T-helper 22 cell (primary cell): ENCODE data around the gene BGN.

Experiments used
- DNase-seq: peaks from one replicate; pipeline ENCODE4 v3.0.0-alpha.2; 2020; ENCODE audit warnings: low read depth

Gene BGN

GRCh38 chrX:153494541-153495361, at the start of gene BGN:
TSS of gene BGN (plus strand) at chrX:153494980. CDS start at chrX:153504632, 9,652 bp downstream.
- DNase-seq, result no peak

DNA sequence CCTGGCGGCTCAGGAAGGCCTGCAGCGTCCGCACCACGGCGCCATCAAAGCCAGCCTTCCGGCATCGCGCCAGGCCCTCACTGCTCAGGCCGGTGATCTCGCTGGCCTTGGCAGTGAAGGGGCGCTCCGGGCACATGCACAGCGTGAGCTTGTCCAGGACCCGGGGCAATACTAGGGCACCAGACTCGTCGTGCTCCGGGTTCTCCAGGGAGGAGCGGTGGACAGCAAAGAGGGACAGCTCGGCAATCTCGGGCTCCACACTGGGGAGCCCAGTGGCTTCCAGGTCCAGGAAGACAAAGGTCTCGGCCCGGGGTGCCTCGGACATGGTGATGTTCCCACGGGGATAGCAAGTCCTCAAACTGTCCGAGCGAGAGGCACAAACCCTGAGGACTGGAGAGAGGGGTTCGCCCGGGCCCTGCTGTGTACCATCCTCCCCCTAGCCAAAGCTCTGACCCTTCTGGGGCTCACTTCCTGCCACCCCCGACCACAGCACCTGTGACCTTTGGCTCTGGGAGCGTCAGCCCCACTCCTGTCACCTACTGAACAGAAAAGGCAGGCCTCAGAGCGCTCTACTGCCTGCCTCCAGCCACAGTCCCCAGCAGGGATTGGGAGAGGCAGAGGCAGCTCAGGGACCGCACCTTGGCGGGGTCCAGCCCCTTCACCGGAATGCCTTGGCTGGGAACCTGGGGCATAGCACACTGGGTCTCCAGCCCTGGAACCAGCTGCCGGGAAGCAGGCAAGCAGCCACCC, 49.5 kb upstream of the BGN start:
- no peak for DNase-seq

- DNase-seq, result no peak
Measured at GRCh38 chrX:153445856-153446635, 48.7 kb upstream of the BGN start, which contains the start of gene TREX2. TSS of gene TREX2 (minus strand) at chrX:153446056. CDS start at chrX:153445430, 626 bp downstream.

GRCh38 chrX:153446636-153446936, 48.2 kb upstream of the BGN start:
- no peak for DNase-seq

GRCh38 chrX:153446950-153447580, 47.7 kb upstream of the BGN start:
- no peak for DNase-seq

DNA sequence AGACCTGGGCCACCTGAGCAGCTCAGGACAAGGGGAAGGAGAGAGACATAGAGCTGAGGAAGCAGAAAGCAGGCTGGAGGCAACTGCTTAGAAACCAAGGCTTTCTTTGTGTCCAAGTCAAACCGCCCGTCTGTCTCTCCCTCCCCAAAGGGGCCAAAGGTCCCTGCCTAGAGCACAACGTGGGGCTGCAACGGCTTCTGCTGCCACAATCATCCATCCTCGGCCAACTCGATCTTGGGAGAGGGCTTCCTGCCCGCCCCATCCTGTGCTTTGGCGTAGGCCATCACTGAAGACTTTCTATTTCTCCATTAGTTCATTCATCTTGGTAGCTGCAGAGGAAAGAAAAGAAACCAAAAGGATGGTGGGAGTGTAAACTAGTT, 47.2 kb upstream of the BGN start:
- no peak for DNase-seq

GRCh38 chrX:153448556-153449367, 46.0 kb upstream of the BGN start:
- no peak for DNase-seq

DNA sequence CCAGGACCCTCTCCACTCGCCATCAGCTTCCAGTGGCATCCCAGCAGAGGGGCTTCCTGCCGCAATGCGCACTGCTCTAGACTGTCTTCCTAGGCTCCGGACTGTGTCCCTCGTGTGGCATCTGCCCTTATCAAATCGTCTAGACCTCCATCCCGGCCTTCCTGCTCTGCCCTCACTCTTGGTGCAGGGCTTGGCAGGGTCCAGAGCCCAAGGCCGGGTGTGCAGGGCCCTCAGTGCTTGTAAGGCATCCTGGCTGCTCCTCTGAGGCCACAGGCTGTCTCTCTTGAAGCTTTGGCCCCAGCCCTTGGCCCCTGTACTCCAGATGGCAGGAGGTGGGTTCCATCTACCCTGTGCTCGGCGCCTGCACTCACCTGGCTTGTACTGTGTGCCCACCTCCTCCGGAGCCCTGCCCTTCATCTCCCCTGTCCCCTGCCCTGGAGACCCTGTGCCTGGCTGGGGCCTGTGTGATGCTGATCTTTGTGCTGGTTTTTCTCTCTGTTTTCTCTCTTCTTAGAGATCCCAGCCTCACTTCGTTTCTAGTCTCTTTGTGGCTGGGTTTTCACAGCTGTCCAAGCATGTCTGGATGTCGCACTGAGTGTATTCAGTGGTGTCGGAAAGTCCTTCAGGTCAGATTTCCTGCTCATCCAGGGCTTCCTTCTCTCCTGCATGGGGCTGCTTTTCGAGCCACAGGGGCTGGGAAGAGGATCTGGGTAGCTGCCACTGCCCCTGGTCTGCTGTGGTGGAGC, 45.2 kb upstream of the BGN start:
- DNase-seq, result no peak

DNA sequence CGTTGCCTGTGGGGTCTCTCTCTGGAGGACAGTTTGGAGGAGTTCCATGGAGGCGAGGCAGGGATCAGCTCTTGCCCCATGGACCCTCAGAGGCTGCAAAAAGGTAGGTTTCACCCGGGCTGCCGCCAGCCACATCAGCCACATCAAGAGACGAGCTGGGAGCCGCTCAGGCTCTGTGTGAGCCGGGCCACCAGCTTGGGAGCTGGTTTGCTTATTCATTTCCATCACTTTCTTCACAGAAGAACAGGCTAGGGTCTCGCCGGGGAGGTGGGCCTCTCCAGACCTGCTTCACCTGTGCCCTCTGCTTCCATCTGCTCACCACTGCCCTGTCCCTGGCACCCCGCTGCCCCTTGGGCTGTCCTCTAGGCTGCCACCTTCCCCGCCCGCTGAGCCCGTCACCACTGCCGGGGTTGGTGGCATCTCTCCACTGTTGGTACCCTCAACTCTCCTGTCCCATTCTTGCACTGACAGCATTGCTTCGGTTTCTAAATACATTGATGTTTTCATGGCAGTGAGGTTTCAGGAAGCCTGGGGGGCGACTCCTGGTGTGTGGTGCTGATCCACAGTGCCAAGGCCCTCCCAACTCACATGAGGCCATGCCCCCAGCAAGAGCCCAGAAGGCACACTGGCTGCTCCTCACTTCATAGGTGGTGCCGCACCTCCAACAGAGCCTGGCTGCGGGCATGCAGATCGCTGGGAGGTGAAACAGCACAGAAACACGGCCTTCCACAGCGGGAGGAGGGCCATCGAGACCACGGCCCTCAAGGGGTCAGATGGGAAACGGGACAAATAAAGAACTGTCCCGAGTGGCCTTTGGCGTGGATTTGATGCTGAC, 44.4 kb upstream of the BGN start:
- no peak for DNase-seq

GRCh38 chrX:153450949-153451277, 43.9 kb upstream of the BGN start:
- DNase-seq, result no peak

DNA sequence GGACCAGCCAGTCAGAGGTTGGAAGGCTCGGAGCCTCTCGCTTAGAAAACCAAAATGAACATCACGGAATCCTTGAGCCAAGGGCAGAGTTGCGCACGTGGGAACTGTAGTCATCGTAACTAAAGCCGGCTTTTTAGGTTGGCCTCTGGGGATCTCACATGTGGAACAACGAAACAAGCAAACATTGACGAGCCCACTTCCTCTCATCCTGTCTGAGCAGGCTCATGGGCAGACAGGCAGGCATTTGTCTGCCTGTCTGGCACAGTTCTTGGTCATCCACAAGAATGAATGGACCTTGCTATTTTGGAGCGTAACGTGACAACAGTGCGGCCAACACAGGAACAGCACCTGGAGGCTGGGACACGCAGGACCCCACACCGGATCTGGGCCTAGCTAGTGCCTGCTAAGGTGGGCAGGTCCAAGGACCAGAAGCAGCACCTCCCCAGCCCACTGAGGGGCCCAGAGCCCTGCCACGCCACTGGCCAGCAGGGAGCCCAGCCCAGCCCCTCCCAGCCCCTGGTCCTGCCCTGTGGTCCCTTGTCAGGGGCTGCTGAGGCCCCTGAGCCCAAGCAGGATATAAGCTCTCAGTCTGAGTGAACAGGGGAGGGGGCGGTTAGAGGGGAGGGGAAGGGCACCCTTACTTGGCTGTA, 39.8 kb upstream of the BGN start:
- no peak for DNase-seq

- DNase-seq, result no peak
Measured at GRCh38 chrX:153455571-153455970, 39.2 kb upstream of the BGN start.

DNA sequence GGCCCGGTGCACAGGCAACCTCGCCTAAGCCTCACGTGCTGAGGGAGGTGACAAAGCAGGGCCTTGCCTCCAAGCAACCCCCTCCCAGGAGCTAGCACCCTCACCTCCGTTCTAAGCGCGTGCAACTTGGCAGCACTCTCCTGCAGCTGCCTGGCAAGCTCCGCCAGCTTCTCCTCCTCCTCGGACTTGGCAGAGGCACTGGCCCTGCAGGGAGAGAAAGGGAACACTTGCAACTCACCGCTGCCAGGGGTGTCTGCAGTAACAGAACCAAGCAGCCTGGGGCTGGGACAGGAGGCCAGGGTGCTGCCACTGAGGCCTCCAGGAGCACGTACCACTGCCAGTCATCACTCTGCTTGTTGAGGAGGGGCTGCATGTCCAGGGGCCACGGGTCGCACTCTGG, 38.6 kb upstream of the BGN start:
- DNase-seq, result no peak

GRCh38 chrX:153456704-153457103, 38.1 kb upstream of the BGN start:
- no peak for DNase-seq

GRCh38 chrX:153457136-153457825, 37.5 kb upstream of the BGN start:
- DNase-seq, result no peak

DNA sequence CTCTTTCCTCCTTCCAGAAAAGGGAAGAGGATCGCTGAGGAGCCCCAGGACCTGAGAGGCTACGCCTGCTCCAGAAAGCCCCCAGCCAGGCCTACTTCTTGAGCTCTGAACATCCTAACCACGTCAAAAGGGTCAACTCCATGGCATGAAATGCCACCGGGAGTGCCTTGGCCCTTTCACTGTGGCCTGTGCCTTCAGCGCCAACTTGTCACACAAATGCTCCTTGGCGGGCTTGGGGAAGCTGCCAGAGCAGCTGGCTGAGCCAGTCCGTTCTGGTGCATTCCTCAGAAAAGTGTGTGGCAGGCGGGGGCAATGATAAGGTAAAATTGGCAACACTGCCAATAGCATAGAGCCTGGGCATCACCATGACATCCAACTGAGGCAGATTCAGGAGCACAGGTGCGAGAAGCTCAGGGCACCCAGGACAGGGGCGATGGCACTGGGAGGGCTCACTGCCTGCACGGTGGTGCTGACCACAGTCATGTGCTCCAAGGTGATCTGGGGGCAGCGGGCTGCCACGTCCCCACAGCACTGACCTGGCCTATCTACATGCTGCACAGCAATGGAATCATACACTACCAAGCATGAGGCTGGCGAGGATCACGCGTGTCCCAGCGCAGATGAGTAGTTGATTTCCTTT, 36.8 kb upstream of the BGN start:
- DNase-seq, result no peak

DNA sequence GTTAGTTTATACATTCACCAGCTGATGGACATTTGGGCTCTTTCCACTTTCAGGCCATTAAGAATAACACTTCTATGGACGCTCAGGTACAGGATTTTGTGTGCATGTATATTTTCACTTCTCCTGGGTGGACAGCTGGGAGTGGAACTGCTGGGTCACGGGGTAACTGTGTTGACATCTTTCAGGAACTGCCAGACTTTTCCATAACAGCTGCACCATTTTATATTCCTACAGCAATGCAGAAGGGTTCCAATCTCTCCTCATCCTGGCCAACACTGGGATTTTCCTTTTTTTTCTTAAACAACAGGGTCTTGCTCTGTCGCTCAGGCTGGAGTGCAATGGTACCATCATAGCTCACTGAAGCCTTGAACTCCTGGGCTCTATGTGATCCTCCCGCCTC, 36.3 kb upstream of the BGN start:
- no peak for DNase-seq

DNA sequence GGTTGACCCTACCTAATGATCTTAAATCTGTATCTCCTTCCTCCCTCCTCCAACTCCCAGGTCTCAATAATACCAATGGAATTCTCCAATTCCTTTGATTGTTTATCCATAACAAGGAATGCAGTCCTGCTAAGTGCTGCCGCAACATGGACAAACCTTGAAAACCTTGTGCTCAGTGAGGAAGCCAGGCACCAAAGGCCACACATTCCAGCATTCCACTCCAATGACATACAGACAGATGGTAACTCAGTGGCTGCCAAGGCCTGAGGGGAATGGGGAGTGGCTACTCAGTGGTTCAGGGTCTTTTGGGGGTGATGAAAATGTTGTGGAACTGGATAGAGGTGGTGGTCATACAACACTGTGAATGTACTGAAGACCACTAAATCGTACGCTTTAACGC, 34.8 kb upstream of the BGN start:
- no peak for DNase-seq
